ENCODE results near the gene RMND1.

Gene RMND1

DNA sequence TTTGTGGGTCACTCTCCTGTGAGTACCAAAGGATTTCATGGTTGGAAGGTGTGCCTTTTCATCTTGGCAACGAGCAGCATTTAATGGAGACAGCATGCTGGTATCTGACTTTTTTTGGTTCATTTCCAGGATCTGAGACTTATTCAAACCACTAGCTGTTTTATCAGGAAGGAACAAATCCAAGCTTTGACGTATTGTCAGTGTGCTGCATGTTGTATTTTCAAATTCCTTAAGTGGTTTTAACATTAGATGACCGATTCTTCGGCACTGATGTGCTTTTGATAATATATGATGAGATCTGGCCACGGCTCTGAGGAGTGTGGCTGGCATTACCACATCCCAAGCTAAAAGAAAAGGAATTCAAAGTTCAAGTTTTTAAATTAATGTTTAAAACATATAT, 6.4 kb downstream of the RMND1 start:
- DNase-seq (ENCODE audit: low spot score), result no peak
- in situ Hi-C loops (cut with MboI; ENCODE audit: low sequenced_read_pairs, unreplicated experiment), result no loop called here
- TF ChIP-seq, protein P1, sequence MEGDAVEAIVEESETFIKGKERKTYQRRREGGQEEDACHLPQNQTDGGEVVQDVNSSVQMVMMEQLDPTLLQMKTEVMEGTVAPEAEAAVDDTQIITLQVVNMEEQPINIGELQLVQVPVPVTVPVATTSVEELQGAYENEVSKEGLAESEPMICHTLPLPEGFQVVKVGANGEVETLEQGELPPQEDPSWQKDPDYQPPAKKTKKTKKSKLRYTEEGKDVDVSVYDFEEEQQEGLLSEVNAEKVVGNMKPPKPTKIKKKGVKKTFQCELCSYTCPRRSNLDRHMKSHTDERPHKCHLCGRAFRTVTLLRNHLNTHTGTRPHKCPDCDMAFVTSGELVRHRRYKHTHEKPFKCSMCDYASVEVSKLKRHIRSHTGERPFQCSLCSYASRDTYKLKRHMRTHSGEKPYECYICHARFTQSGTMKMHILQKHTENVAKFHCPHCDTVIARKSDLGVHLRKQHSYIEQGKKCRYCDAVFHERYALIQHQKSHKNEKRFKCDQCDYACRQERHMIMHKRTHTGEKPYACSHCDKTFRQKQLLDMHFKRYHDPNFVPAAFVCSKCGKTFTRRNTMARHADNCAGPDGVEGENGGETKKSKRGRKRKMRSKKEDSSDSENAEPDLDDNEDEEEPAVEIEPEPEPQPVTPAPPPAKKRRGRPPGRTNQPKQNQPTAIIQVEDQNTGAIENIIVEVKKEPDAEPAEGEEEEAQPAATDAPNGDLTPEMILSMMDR (IDR thresholded peaks at IDR 0.05; ENCODE audit: borderline replicate concordance, control extremely low read depth, extremely low read depth, insufficient read depth, missing control alignments), result no peak

DNA sequence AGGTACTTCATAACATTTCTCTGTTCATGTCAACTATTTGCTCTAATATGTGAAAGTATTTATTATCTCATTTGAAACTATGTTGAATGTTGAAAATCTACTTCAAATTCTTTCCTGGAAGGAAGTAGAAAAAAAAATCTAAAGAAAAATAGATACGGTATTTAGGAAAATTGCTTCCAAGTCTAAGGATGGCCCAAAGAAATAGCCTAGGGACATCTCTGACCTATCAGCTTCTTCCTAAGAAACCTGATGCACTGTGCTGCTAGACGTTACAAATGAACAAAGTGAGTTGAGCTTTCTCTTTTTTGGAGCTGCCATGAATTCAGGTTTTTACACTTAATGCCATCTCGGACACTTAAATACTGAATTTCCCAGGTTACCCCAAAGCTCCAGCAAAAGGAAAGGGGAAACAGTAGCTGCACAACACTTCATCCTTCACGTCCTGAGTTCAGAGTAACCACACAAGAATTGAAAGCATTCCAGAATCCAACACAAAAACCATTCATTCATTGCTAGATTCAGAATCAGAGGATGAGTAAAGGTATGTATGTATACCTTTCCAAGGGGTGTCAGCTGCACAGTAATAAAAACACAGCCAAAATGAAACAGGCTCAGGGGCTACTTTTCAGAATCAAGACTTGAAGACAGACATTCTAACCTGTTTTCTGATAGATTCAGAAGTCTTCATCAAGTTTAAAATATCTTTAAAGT, 7.9 kb downstream of the RMND1 start:
- TF ChIP-seq, protein P1 (IDR thresholded peaks at IDR 0.05; ENCODE audit: borderline replicate concordance, control extremely low read depth, extremely low read depth, insufficient read depth, missing control alignments), result no peak
- no peak for DNase-seq (ENCODE audit: low spot score)
- in situ Hi-C loops (cut with MboI; ENCODE audit: low sequenced_read_pairs, unreplicated experiment), result no loop called here

DNA sequence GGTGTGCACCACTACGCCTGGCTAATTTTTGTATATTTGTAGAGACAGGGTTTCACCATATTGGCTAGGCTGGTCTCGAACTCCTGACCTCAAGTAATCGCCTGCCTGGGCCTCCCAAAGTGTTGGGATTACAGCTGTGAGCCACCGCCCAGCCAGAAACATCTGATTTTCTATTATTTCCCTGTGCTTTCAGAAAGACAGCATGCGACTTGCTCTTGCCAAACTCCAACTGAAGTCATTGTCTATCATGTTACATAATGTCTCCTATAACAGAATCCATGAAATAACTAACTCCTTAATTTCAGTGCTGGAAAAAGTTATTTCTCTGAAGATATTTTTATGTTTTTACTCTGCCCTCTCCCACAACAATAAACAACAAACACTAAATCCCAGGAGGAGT, 8.5 kb downstream of the RMND1 start:
- TF ChIP-seq, protein P1 (IDR thresholded peaks at IDR 0.05; ENCODE audit: borderline replicate concordance, control extremely low read depth, extremely low read depth, insufficient read depth, missing control alignments), result no peak
- DNase-seq (ENCODE audit: low spot score), result no peak
- in situ Hi-C loops (cut with MboI; ENCODE audit: low sequenced_read_pairs, unreplicated experiment), result no loop called here

DNA sequence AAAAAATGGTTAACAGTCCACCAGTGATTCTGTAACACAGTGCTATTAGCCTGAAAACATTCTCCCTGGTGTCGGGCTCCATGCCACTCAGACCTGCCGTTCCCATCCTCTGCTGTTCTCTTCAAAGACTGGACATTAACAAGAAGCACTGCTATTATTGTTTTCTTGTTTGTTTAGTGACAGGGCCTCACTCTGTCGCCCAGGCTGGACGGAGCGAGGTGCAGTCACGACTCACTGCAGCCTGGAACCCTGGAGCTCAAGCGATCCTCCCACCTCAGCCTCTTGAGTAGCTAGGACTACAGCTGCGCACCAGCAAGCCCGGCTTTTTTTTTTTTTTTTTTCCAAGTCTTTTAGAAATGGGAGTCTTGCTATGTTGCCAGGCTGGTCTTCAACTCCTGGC, 9.6 kb downstream of the RMND1 start:
- DNase-seq (ENCODE audit: low spot score), result no peak
- TF ChIP-seq, protein P1 (IDR thresholded peaks at IDR 0.05; ENCODE audit: borderline replicate concordance, control extremely low read depth, extremely low read depth, insufficient read depth, missing control alignments), result no peak
- in situ Hi-C loops (cut with MboI; ENCODE audit: low sequenced_read_pairs, unreplicated experiment), result no loop called here

DNA sequence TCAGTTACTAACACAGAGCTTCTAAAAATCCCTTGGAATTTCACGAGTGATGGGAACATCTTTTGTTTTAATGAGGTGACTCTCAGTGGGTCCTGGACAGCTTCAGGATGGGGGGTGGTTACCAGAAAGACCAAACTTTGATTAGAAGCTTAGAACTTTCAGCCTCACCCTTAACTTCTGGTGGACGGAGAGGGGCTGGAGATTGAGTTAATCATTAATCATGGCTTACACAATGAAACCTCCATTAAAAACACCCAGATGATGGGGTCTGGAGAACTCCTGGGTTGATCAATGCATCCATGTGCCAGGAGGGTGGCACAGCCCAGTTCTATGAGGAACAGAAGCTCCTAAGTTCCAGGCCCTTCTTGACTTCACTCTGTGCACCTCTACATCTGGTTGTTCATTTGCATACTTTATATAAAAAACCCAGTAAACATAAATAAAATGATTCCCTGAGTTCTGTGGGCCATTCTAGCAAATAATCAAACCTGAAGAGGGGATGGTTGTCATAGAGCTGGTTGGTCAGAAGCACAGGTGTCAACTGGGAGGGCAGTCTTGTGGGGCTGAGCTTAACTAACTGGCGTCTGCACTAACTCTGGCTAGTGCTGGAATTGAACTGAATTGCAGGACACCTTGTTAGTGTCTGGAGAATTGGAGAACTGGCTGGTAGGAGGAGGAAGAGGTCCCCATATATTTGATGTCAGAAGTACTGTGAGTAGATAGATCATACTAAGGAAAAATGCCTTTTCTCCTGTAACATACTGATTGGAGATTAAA, 10.3 kb downstream of the RMND1 start:
- DNase-seq (ENCODE audit: low spot score), result no peak
- in situ Hi-C loops (cut with MboI; ENCODE audit: low sequenced_read_pairs, unreplicated experiment), result no loop called here
- TF ChIP-seq, protein P1 (IDR thresholded peaks at IDR 0.05; ENCODE audit: borderline replicate concordance, control extremely low read depth, extremely low read depth, insufficient read depth, missing control alignments), result no peak

DNA sequence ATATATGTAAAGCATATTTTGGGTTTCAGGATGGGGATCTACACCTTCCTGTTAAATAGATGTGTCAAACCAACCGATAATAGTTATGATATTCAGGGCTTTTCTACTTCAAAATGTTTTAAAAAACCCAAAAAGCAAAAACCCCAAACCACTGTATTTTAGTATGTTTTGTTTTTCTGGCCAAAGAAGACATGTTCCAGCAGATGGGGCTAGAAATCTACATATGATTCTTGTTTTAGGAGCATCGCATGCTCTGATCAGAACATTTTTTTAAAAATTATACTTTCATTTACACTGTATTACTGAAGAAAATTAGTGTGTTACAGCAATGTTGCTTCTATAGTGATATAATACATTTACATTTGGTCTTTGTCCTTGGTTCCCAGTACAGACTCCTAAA, 11.0 kb downstream of the RMND1 start:
- TF ChIP-seq, protein P1 (IDR thresholded peaks at IDR 0.05; ENCODE audit: borderline replicate concordance, control extremely low read depth, extremely low read depth, insufficient read depth, missing control alignments), result no peak
- peak; percentile 37 for DNase-seq (ENCODE audit: low spot score)
- in situ Hi-C loops (cut with MboI; ENCODE audit: low sequenced_read_pairs, unreplicated experiment), result no loop called here

All from GM13976 (cell line).